Measurements from ENCODE around the gene NSUN6.

DNA sequence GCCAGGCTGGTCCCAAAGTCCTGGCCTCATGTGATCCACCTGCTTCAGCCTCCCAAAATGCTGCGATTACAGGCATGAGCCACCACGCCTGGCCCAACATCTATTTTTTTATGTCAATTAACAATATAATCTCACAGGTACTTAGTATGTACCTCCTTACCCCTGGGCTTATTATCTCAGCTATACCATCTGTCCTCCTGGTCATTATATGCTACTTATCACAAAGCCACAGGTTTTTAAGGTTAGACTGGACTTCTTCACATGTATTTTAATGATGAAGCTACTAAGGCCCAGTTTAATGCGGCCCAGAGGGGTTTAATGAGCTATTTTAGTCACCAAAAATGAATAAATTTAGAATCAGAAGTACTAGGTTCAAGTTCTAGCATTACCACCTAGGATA, 3.4 kb downstream of the NSUN6 start:
- TF ChIP-seq, protein P1, sequence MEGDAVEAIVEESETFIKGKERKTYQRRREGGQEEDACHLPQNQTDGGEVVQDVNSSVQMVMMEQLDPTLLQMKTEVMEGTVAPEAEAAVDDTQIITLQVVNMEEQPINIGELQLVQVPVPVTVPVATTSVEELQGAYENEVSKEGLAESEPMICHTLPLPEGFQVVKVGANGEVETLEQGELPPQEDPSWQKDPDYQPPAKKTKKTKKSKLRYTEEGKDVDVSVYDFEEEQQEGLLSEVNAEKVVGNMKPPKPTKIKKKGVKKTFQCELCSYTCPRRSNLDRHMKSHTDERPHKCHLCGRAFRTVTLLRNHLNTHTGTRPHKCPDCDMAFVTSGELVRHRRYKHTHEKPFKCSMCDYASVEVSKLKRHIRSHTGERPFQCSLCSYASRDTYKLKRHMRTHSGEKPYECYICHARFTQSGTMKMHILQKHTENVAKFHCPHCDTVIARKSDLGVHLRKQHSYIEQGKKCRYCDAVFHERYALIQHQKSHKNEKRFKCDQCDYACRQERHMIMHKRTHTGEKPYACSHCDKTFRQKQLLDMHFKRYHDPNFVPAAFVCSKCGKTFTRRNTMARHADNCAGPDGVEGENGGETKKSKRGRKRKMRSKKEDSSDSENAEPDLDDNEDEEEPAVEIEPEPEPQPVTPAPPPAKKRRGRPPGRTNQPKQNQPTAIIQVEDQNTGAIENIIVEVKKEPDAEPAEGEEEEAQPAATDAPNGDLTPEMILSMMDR (conservative IDR thresholded peaks at IDR 0.05; ENCODE audit: low read length) = no peak
- TF ChIP-seq EZH2phosphoT487 (IDR thresholded peaks at IDR 0.05; ENCODE audit: borderline replicate concordance, low read depth, low read length) = no peak

Measured in OCI-LY7 (cell line).